T follicular helper cell (primary cell): Measurements from ENCODE around the gene ILF3.

Experiments used
- DNase-seq: peaks from one replicate; pipeline ENCODE4 v3.0.0-alpha.2; 2020; ENCODE audit warnings: low read depth
- total RNA-seq, 2 experiments: gene quantifications; one replicate each; lab custom pipeline; 2026; lab: John Stamatoyannopoulos, UW

ILF3 gene
- 546 to 719 reads per million in 2 experiments for total RNA-seq

DNA sequence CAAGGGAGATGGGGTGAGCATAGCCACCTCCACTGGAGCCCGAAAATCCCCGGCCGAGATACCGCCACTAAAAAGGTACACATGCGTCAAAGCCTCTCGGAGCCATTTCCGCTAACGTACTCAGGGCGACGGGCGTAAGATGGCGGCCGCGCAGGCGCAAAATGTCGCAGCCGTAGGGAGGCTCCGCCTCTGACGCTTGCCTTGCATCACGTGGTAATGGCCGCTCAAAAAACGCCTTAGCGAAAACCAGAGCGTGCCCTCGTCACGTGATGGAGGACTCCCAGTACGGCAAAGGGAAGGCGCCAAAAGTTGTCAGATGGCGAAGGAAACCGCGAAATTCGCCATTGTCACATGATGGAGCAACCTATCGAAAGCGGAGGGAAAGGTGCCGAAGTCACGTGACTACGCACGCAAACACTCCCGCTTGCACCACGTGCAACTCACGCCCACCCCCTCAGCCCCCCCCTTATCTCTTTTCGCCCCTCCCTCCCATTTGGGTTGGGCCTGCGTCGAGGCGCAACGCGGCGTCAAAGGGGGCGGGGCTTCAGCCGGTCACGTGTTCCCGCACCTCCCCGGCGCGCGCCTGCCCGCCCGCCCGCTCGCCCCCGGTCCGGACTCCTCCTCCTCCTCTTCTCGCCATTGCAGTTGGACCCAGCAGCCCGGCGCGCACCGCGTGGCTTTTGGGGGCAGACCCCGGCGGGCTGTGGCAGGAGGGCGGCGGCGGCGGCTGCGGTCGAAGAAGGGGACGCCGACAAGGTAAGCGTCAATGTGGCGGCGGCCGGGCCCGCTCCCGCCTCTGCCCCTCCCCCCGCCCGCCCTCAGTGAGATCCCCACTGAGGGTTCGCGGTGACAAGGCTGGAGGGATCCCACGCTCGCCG lies at the start of gene ILF3:
TSS of gene ILF3 (plus strand) at position 615 of the 878 bp plus-strand sequence. CDS start 16,260 bp downstream, outside the sequence.
- DNase-seq, result peak; percentile 100

DNA sequence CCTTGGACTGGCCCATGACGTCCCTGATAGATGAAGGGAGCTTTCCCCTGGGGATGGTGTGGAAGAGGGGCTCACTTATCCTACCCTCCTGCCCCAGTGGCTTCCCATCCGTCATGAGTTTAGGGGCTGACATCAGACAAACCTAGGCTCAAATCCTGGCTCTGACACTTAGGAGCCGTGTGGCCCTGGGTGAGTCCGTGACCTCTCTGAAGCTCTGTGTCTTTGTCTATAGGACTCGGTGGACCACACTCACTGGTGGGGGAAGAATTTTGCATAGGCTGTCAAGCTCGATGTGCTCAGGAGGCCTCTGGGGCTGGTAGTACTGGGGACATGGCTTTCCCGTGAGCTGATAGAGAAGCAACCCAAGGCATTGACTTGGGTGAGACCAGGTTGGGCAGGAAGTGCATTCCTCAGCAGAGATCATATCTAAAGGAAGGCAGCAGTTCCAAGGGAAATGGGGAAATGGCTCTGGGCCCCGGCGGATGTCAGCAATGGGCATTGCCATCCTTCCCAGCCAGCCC lies 49.6 kb upstream of the ILF3 start:
- DNase-seq, result no peak

- DNase-seq, result no peak
Observed at GRCh38 chr19:10611907-10612306, 42.2 kb upstream of the ILF3 start.

- DNase-seq, result no peak
Observed at GRCh38 chr19:10612499-10613119, 41.5 kb upstream of the ILF3 start.

DNA sequence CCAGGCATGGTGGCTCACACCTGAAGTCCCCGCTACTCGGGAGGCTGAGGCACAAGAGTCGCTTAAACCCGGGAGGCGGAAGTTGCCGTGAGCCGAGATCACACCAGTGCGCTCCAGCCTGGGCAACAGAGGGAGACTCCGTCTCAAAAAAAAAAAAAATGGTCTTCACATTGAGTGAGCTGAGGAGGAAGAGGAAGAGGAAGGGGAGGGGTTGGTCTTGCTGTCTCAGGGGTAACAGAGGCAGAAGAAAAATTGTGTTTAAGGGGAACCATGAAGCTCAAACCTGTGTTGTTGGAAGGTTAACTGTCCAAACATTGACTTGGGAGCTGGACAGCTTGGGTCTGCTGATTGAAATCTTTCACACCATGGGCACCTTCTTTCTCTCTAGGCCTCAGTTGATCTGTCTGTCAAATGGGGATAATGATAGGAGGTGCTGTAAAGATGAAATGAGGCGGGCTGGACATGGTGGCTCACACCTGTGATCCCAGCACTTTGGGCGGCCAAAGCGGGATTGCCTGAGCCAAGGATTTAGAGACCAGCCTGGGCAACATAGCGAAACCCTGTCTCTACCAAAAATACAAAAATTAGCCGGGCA lies 38.6 kb upstream of the ILF3 start:
- DNase-seq, result no peak

- no peak for DNase-seq
Observed at GRCh38 chr19:10617409-10618121, 36.6 kb upstream of the ILF3 start.

DNA sequence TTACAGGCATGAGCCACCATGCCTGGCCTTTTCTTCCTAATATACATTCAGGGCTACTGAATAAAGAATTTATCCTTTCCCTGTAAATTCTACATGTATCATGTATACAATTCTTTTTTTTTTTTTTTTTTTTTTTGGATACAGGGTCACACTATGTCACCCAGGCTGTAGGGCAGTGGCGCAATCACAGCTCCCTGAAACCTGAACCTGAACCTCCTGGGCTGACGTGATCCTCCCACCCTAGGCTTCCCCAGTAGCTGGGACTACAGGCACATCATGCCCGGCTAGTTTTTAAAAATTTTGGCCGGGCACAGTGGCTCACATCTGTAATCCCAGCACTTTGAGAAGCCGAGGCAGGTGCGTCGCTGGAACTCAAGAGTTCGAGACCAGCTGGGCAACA lies 35.3 kb upstream of the ILF3 start:
- DNase-seq, result no peak

DNA sequence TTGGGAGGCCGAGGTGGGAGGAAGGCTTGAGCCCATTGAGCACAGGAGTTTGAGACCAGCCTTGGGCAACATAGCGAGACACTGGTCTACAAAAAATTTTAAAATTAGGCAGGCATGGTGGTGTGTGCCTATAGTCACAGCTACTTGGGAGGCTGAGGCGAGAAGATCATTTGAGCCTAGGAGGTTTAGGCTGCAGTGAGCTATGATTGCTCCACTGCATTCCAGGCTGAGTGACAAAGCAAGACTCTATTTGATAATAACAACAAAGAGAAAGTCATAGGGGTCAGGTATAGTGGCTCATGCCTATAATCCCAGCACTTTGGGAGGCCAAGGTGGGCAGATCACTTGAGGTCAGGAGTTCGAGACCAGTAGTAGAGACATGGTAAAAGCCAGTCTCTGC lies 33.4 kb upstream of the ILF3 start:
- no peak for DNase-seq

GRCh38 chr19:10621966-10622365 lies 32.2 kb upstream of the ILF3 start:
- no peak for DNase-seq

DNA sequence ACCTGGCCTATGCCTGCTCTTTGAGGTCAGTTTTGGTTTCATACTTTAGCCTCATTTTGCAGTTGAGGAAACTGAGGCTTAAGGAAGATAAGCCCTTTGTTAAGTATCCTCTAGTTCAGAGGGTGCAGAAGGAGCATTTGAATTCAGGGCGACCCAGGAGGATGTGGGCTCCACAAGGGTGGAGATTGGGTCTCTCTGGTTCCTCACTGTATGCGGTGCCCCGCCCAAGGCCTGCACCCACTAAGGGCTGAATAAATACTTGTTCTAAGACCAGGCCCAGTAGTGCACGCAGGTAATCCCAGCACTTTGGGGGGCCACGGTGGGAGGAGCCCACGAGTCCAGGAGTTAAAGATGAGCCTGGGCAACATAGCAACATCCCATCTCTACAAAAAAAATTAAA lies 29.6 kb upstream of the ILF3 start:
- DNase-seq, result no peak

- DNase-seq, result no peak
Observed at GRCh38 chr19:10625003-10625761, 29.0 kb upstream of the ILF3 start, which contains the start of gene SLC44A2. Gene SLC44A2 (plus strand): TSS chr19:10625553. CDS start chr19:10625634, 81 bp downstream.

DNA sequence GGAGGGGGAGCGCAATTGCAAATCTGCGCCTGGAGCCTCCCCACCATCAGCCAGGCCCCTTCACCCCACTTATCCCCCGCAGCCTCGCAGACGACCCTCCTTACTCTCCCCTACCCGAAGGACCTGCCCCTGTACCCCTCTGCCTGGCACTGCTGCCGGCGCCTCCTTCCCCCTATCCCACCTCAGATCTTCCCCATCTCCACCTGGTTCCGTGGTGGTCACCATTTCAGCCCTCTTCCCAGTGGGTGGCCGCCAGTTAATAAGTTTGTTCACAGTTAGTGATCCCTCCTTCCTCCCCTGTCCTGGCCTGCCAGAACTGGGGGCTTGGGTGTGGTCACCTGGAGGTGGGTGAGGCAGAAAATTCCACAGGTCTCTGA lies 28.4 kb upstream of the ILF3 start:
- no peak for DNase-seq

- no peak for DNase-seq
Observed at GRCh38 chr19:10631874-10632273, 22.3 kb upstream of the ILF3 start.

GRCh38 chr19:10634430-10634829 lies 19.7 kb upstream of the ILF3 start:
- DNase-seq, result no peak

GRCh38 chr19:10634963-10635362 lies 19.2 kb upstream of the ILF3 start:
- no peak for DNase-seq

DNA sequence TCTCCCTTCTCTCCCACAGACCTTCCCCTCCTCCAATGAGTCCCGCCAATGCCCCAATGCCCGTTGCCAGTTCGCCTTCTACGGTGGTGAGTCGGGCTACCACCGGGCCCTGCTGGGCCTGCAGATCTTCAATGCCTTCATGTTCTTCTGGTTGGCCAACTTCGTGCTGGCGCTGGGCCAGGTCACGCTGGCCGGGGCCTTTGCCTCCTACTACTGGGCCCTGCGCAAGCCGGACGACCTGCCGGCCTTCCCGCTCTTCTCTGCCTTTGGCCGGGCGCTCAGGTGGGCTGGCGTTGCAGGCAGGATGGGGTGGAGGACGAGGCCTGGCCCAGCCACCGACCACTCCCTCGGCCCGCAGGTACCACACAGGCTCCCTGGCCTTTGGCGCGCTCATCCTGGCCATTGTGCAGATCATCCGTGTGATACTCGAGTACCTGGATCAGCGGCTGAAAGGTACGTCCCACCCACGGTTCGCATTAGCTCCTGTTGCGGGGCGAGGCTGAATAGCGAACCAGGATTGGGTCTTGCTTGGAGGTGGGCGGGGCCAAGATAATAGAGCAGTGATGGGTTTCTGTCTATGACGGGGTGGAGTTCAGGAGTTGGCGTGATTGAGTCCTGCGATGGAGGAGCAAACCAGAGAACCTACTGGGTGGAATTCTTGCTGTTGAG lies 17.7 kb upstream of the ILF3 start:
- no peak for DNase-seq

GRCh38 chr19:10637894-10638293 lies 16.3 kb upstream of the ILF3 start:
- no peak for DNase-seq

DNA sequence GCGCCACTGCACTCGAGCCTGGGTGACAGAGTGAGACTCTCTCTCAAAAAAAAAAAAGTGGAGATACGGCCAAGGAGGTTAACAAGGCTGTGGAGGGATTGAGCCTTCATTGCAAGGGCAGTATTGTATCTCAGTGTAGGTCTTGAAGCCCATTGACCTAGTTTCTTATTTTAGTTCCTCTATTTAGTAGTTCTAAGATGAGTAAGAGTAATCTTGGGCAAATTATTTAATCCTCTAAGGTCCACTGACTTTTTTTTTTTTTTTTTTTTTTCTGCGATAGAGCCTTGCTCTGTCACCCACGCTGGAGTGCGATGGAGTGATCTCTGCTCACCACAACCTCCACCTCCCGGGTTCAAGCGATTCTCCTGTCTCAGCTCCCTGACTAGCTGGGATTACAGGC lies 14.3 kb upstream of the ILF3 start:
- DNase-seq, result no peak

DNA sequence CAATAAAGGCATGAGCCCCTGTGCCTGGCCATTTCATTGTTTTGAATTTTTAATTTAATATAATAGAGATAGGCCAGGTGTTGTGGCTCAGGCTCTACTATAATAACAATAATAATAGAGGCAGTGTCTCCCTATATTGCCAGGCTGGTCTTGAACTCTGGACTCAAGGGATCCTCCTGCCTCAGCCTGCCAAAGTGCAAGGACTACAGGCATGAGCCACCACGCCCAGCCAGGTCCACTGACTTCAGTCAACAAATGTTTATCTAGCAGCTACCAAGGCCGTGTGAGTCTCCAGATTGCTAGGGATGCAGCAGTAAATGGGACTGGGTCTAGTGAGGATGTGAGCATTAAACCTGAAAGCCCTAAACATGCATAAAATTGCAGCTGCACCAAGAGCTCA lies 13.8 kb upstream of the ILF3 start:
- no peak for DNase-seq

- no peak for DNase-seq
Observed at GRCh38 chr19:10641248-10641647, 12.9 kb upstream of the ILF3 start.
